HEK293 (cell line): ENCODE results near the gene TBC1D16.

ENCODE experiments used
- KLF9 ChIP-seq: fragments of 450-650 bp; formaldehyde crosslinking; IDR thresholded peaks from 2 replicates; pipeline ENCODE4 v1.5.1; 2016; ENCODE audit warnings: missing biosample characterization, missing genetic modification characterization, low read depth
- ZNF174 ChIP-seq: fragments of 450-650 bp; formaldehyde crosslinking; IDR thresholded peaks from 2 replicates; pipeline ENCODE4 v1.5.0; 2017; ENCODE audit warnings: missing biosample characterization, mild to moderate bottlenecking, missing genetic modification characterization
- ZNF266 ChIP-seq: fragments of 450-650 bp; formaldehyde crosslinking; IDR thresholded peaks from 2 replicates; pipeline ENCODE4 v1.5.1; 2016; ENCODE audit warnings: missing biosample characterization, missing genetic modification characterization, low read depth
- ZNF311 ChIP-seq: fragments of 450-650 bp; formaldehyde crosslinking; IDR thresholded peaks from 2 replicates; pipeline ENCODE4 v1.5.1; 2017; ENCODE audit warnings: missing biosample characterization, missing genetic modification characterization, borderline replicate concordance
- ZNF501 ChIP-seq: fragments of 450-650 bp; formaldehyde crosslinking; IDR thresholded peaks from 2 replicates; pipeline ENCODE4 v1.5.1; 2016; ENCODE audit warnings: missing biosample characterization, missing genetic modification characterization
- ZNF518A ChIP-seq: fragments of 450-650 bp; formaldehyde crosslinking; conservative IDR thresholded peaks from 2 replicates; pipeline ENCODE4 v1.5.1; 2016; ENCODE audit warnings: low read depth, missing biosample characterization, missing genetic modification characterization
- ZNF529 ChIP-seq: fragments of 450-650 bp; formaldehyde crosslinking; IDR thresholded peaks from 2 replicates; pipeline ENCODE4 v1.5.1; 2017; ENCODE audit warnings: missing genetic modification characterization, missing biosample characterization; ENCODE audit not compliant: insufficient replicate concordance
- ZNF530 ChIP-seq: fragments of 450-650 bp; formaldehyde crosslinking; IDR thresholded peaks from 2 replicates; pipeline ENCODE4 v1.5.1; 2016; ENCODE audit warnings: low read depth, missing biosample characterization, missing genetic modification characterization
- ZNF580 ChIP-seq: fragments of 450-650 bp; formaldehyde crosslinking; IDR thresholded peaks from 2 replicates; pipeline ENCODE4 v1.5.1; 2016; ENCODE audit warnings: missing biosample characterization, missing genetic modification characterization
- TF ChIP-seq, protein P1 (sequence below): fragments of 450-650 bp; formaldehyde crosslinking; IDR thresholded peaks from 2 replicates; pipeline ENCODE4 v1.5.1; 2016; ENCODE audit warnings: missing biosample characterization, missing genetic modification characterization
- TF ChIP-seq, protein P2 (sequence below): fragments of 450-650 bp; formaldehyde crosslinking; IDR thresholded peaks from 2 replicates; pipeline ENCODE4 v1.5.1; 2016; ENCODE audit warnings: missing biosample characterization, missing genetic modification characterization

GRCh38 chr17:80072410-80072809 lies 36.7 kb upstream of the TBC1D16 start:
- TF ChIP-seq ZNF174 (no peak), ZNF580 (no peak), ZNF311 (tag by site-specific recombination) (no peak), ZNF518A (tag by site-specific recombination) (no peak), ZNF530 (tag by site-specific recombination) (no peak), ZNF266 (tag by site-specific recombination) (no peak), KLF9 (tag by site-specific recombination) (no peak), ZNF529 (tag by site-specific recombination) (no peak), ZNF501 (no peak)
- TF ChIP-seq, protein P1, sequence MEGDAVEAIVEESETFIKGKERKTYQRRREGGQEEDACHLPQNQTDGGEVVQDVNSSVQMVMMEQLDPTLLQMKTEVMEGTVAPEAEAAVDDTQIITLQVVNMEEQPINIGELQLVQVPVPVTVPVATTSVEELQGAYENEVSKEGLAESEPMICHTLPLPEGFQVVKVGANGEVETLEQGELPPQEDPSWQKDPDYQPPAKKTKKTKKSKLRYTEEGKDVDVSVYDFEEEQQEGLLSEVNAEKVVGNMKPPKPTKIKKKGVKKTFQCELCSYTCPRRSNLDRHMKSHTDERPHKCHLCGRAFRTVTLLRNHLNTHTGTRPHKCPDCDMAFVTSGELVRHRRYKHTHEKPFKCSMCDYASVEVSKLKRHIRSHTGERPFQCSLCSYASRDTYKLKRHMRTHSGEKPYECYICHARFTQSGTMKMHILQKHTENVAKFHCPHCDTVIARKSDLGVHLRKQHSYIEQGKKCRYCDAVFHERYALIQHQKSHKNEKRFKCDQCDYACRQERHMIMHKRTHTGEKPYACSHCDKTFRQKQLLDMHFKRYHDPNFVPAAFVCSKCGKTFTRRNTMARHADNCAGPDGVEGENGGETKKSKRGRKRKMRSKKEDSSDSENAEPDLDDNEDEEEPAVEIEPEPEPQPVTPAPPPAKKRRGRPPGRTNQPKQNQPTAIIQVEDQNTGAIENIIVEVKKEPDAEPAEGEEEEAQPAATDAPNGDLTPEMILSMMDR (tag by site-specific recombination), result no peak
- TF ChIP-seq, protein P2, sequence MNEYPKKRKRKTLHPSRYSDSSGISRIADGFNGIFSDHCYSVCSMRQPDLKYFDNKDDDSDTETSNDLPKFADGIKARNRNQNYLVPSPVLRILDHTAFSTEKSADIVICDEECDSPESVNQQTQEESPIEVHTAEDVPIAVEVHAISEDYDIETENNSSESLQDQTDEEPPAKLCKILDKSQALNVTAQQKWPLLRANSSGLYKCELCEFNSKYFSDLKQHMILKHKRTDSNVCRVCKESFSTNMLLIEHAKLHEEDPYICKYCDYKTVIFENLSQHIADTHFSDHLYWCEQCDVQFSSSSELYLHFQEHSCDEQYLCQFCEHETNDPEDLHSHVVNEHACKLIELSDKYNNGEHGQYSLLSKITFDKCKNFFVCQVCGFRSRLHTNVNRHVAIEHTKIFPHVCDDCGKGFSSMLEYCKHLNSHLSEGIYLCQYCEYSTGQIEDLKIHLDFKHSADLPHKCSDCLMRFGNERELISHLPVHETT (tag by site-specific recombination), result no peak
